ENCODE measurements around the gene RASGEF1B.
A peak's percentile ranks its signal among the peaks of the same experiment; 100 is the strongest.

Gene RASGEF1B

GRCh38 chr4:81471588-81472280 lies at the start of gene RASGEF1B:
Gene RASGEF1B (minus strand): TSS chr4:81471907. CDS start chr4:81459508, 12,399 bp downstream.
- no peak for DNase-seq (ENCODE audit: insufficient read length, low spot score)
- FAIRE-seq, result no peak

DNA sequence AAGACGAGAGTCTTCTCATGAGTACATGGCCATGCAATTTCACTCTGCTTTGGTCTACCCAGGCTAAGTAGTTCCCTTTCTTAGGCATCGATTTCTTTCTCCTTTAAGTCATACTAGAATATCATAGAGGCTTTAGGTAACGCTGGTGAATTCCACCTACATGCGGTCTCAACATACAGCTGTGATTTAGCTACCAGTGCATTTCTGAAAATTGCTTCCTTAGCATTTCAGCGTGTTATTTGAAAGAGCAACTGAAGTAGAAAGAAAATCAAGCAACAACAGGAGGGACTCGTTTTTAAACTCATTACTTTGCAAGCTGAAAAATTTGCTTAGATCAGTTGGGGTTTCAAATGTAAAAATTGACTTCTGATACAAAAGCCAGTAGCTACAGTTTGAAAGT lies 48.1 kb upstream of the RASGEF1B start:
- FAIRE-seq (no peak), DNase-seq (ENCODE audit: insufficient read length, low spot score) (no peak)

GRCh38 chr4:81519427-81519773 lies 47.7 kb upstream of the RASGEF1B start:
- FAIRE-seq (no peak), DNase-seq (ENCODE audit: insufficient read length, low spot score) (no peak)

DNA sequence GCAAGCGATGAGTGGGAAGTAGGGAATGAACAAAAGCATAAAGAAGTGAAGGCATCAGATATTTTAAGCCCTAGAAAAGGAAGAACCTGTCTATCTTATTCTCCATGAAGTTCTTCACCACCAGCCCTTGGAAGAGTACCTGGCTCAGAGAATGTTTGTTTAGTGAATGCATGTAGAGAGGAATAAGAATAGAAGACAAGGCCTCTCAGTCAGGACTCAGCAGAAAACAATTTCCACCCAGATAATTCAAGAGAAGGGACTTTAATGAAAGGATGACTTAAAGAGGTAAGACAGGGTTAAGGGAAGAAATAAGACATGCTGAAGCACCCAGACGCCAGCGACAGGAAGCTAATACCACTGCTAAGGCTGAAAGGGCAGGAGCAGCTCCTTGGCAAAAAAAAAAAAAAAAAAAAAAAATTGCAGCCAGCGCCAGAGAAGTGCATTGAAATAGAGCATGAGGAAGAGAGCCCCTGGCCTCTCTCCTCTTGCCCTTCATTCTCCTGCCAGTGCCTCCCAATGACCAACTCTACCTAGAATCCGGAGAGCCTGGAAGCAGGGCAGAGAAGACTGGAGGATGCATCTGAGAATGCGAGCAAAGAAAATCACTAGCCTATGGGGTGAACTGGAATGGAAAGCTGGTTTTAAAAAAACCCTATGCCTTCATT lies 47.2 kb upstream of the RASGEF1B start:
- FAIRE-seq (no peak), DNase-seq (ENCODE audit: insufficient read length, low spot score) (no peak)

DNA sequence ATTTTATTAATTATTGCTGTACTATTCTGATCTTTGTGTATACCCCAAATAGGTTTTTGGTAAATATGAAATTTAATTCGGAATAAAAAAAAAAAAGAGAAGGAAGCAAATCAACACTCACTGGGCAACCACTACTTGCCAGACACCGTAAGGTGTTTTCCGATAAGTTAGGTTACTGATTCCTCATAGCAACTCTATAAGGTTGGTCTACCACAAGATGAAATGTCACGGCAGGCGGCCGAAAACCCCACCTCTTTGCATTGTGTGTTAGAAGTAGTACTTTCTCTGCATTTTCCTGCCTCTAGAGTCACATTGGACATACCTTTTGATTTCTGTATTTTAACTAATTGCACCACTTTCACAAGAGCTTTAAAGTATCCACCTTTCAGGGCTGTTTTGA lies 44.5 kb upstream of the RASGEF1B start:
- DNase-seq (ENCODE audit: insufficient read length, low spot score), result no peak
- no peak for FAIRE-seq

DNA sequence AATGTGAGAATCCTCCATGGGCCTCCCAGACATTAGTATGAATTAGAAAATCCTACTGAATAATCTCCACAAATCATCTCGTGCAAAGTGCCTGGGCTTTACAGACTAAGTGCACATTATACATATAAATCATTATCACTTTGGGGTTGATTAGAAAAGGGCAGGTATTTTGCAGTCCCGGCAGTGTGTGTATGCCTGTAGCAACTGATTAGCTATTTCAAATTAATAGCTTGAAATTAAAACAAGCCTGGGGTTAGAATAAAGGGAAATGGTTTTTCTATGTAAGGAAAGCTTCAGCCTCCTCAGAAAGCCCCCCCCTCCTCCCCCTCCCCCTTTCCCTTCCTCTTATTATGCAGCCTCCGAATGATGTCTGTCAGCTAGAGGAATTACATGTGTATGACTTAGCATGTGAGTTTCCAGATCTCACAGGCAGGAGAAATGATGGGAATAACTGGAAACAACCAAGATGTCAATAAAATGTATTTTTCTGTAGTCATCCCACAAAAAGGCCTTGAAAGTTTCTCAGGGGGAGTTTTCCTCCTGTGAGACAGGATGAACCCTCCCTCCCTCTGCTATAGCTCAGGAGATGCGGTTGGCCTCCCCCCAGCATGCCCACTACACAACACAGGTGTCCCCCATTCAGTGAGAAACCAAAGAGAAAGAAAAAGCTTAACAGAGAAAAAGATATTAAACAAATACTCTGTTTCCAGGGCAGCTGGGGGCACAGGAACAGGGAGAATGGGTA lies 41.2 kb upstream of the RASGEF1B start:
- FAIRE-seq, result no peak
- no peak for DNase-seq (ENCODE audit: insufficient read length, low spot score)

GRCh38 chr4:81512001-81512756 lies 40.5 kb upstream of the RASGEF1B start:
- FAIRE-seq, result no peak
- DNase-seq (ENCODE audit: insufficient read length, low spot score), result no peak

DNA sequence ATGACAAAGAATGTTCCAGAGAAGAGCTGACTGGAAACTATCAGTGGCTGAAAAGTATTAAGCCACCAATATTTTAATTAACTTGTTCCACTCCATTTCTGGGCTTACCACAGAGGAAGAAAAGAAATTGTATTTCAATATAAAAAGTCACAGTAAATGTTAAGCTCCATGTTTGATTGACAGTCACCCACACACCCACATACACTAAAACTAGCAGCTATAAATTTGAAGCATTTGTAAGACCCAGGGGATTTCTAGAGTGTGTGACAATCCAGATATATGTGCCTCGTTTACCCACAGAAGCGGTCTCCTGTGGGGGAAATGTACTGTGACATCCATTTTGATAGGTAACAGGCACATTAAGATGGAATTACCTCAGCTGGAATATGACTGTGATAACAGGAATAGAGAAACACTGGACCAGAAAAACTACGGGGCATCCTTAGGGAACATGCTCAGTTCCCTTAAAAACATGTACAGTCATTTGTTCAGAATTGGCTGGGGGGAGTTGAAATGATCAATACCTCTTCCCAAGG lies 39.0 kb upstream of the RASGEF1B start:
- no peak for DNase-seq (ENCODE audit: insufficient read length, low spot score)

DNA sequence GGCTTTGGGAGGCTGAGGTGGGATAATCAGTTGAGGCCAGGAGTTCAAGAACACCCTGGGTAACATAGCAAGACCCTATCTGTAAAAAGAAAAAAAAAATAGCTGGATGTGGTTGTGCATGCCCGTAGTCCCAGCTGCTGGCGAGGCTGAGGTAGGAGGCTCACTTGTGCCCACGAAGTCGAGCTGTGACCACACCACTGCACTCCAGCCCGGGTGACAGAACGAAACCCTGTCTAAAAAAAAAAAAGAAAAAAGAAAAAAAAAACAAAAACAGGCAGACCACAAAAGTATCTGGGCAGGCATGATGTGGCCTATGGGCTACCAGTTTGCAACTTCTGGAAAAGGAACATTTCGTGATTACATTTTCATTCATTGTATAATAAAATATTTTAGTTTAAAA lies 38.1 kb upstream of the RASGEF1B start:
- no peak for FAIRE-seq
- no peak for DNase-seq (ENCODE audit: insufficient read length, low spot score)

More for the DNA sequence above, 39.0 kb upstream of the RASGEF1B start:
- no peak for FAIRE-seq

GRCh38 chr4:81509191-81509590 lies 37.5 kb upstream of the RASGEF1B start:
- no peak for FAIRE-seq
- no peak for DNase-seq (ENCODE audit: insufficient read length, low spot score)

DNA sequence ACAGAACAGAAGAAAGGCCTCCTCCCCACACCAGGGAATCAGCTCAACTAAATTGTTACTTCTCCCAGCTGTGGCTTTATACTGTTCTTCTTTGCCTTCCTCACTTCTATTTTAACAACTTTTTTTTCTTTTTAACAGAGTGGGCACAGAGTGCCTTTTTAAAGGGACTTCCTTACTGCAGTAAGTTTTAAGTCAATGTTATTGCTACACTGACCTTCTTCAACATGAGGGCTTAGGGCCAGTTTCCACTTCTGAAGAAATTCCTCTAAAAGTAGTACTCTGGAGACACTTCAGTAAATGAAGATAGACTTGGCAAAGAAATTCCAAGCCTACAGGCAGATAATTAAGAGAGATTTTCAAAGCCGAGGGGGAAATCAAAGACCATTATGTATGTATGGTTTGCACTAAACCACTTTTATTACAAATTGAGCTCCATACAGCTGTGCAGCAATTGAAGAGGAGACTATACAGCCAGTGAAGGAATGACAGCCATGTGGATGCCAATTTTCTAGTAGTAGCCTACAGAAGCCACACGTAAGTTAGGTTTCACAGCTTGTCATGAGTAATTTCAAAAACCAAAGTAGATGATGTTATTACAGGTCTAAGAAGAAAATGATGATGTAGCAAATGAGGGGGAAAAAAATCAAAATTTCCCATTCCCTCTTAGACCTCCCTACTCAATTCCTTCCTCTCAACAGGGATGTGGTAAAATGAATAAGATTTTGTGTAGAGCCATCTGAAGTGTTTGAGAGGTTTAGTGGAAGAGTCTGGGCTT lies 36.9 kb upstream of the RASGEF1B start:
- DNase-seq (ENCODE audit: insufficient read length, low spot score) (no peak), FAIRE-seq (no peak)

- DNase-seq (ENCODE audit: insufficient read length, low spot score) (no peak), FAIRE-seq (no peak)
These were observed 35.8 kb upstream of the RASGEF1B start for GRCh38 chr4:81507530-81507929.

- no peak for DNase-seq (ENCODE audit: insufficient read length, low spot score)
- FAIRE-seq, result no peak
These were observed 35.0 kb upstream of the RASGEF1B start for GRCh38 chr4:81506731-81507130.

DNA sequence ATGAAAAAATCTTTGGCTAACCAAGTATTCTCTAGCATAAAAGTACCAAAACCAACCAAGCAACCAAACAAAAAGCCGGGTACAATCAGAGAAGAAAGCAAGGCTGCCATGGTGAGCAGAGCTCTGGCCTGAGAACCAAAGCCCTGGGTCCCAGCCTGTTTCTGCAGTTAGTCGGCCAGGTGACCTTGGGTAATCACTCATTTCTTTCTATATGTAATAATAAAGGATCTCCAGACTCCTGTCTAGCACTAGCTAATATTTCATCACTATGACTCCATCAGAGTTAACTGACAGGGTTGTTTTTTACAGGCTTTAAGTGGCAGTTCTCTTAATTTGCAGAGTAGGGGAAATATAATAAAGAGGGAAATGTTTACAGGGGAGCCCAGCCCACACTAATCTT lies 34.0 kb upstream of the RASGEF1B start:
- FAIRE-seq, result no peak

GRCh38 chr4:81505004-81505598 lies 33.4 kb upstream of the RASGEF1B start:
- no peak for FAIRE-seq
- DNase-seq (ENCODE audit: insufficient read length, low spot score), result no peak

More for the DNA sequence above, 34.0 kb upstream of the RASGEF1B start:
- DNase-seq (ENCODE audit: insufficient read length, low spot score), result no peak

GRCh38 chr4:81504112-81505003 lies 32.7 kb upstream of the RASGEF1B start:
- FAIRE-seq, result peak; percentile 100
- DNase-seq (ENCODE audit: insufficient read length, low spot score), result no peak

DNA sequence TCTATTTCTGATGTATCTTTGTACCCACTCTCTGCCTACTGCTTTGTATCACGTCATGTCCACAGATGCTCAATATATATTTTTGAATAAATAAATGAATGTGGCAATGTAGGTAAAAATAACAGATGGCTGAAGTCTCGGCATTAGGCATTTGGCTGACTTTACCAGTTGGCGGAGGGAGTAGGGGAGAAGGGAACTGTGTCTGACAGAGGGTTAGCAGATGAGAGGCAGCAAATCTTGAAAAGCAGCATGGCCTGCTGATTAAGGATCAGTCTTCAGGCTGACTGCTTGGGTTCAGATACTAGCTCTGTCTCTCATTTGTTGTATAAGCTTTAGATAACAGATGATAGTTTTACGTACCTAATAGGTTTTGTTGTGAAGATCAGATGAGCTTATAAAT lies 31.9 kb upstream of the RASGEF1B start:
- no peak for DNase-seq (ENCODE audit: insufficient read length, low spot score)
- FAIRE-seq, result no peak

GRCh38 chr4:81502564-81502963 lies 30.9 kb upstream of the RASGEF1B start:
- DNase-seq (ENCODE audit: insufficient read length, low spot score) (no peak), FAIRE-seq (no peak)

GRCh38 chr4:81499840-81500239 lies 28.1 kb upstream of the RASGEF1B start:
- FAIRE-seq, result no peak
- no peak for DNase-seq (ENCODE audit: insufficient read length, low spot score)
